Mesothelial cell of epicardium (in vitro differentiated cells): ENCODE measurements around the gene FAM168B. TPM values are rescaled to one million over a fixed set of nuclear protein-coding genes. Genes with fewer than 3 reads are reported as not detected.

Experiments used
- DNase-seq, 2 experiments: peaks; one replicate each; pipeline ENCODE4 v3.0.0; 2021; ENCODE audit warnings: low spot score in 2 of 2; ENCODE audit not compliant: unreplicated experiment in 2 of 2
- H3K27ac Mint-ChIP-seq: 2 replicates; pipeline ENCODE4 v1.8.0; 2021; ENCODE audit warnings: mixed read lengths
- H3K27me3 Mint-ChIP-seq: 2 replicates; pipeline ENCODE4 v1.8.0; 2021; ENCODE audit warnings: low read depth, mixed read lengths
- H3K36me3 Mint-ChIP-seq: 2 replicates; pipeline ENCODE4 v1.8.0; 2021; ENCODE audit warnings: mixed read lengths
- H3K4me1 Mint-ChIP-seq: 2 replicates; pipeline ENCODE4 v1.8.0; 2021; ENCODE audit warnings: mixed read lengths
- H3K4me3 Mint-ChIP-seq: 2 replicates; pipeline ENCODE4 v1.8.0; 2021; ENCODE audit warnings: mild to moderate bottlenecking, moderate library complexity, mixed read lengths
- H3K9me3 Mint-ChIP-seq: 2 replicates; pipeline ENCODE4 v1.8.0; 2021; ENCODE audit warnings: mixed read lengths
- CTCF ChIP-seq: fragments of 200-600 bp; sonication (generic); IDR thresholded peaks from one replicate; pipeline ENCODE4 v1.5.0; 2021; ENCODE audit warnings: antibody characterized with exemption; ENCODE audit not compliant: unreplicated experiment
- total RNA-seq: library from RNA; stranded (reverse); gene quantifications from 3 replicates; pipeline ENCODE4 v1.2.1, GENCODE V29; 2021

The FAM168B gene
- total RNA-seq, 1 donor from 2014 or later, result 114 TPM

DNA sequence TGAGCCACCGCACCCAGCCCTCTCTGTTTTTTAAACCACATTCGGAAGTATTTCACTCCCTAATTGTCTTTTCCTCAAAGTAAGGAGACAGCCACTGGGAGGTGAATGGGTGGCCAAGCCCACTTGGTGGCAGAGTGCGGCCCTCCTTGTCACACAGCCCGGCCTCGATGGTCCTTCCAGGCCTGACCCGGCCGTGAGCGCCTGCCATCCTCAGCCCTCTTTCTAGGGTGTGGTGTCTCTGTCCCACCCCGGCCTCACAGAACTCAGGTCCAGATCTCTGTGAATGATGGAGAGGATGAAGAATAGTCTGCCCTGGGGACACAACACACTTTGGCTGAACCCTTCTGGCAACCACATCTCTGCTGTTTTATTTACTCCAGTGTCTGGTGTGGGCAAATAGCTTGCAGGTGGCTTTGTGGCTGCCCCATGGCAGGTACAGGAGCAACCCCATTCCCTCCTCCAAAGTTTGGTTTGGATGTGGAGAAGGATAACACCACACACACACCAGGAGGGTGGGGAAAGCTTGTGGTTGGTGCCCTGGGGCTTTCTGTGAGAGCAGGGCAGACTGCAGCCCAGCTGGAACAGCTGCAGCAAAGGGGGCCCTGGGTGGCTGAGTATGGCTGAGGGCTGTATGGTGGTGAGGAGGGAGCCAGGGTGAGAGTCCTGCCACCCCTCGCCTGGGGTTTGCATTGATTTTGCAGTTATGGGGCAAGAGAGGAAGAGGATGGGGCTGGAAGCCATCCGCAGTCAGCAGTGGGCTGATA is 88.6 kb downstream of the FAM168B start:
- no peak for DNase-seq
- Mint-ChIP-seq H3K4me3 (no peak overlapping the region), H3K4me1 (no peaks in the 10 kb centered on the region), H3K9me3 (peaks cover 5% of the 10 kb centered on the region), H3K27me3 (peaks cover 38% of the 10 kb centered on the region), H3K36me3 (no peaks in the 10 kb centered on the region), H3K27ac (no peak overlapping the region)
- no peak for TF ChIP-seq CTCF

GRCh38 chr2:130998561-130998960 is 94.7 kb downstream of the FAM168B start:
- H3K4me1 Mint-ChIP-seq, result no peaks in the 10 kb centered on the region
- TF ChIP-seq CTCF, result no peak
- no peaks in the 10 kb centered on the region for H3K9me3 Mint-ChIP-seq
- H3K27ac Mint-ChIP-seq, result no peak overlapping the region
- DNase-seq, result no peak
- H3K36me3 Mint-ChIP-seq, result no peaks in the 10 kb centered on the region
- peaks cover 37% of the 10 kb centered on the region for H3K27me3 Mint-ChIP-seq
- no peak overlapping the region for H3K4me3 Mint-ChIP-seq

Other genes with a start within 250 kb of the FAM168B start
- 30.9 to 34.6 TPM (median 33.0 TPM) in 3 replicates for gene PLEKHB2, start 11.9 kb upstream of the FAM168B start, total RNA-seq
- 3.9 to 5.1 TPM (median 5.0 TPM) in 3 replicates for gene POTEE, start 116.1 kb upstream of the FAM168B start, total RNA-seq